ENCODE measurements around the gene HADHB. TPM values are rescaled to one million over a fixed set of nuclear protein-coding genes. Genes with fewer than 3 reads are reported as not detected.
"Not testable (repeated sequence)": the region's sequence is repeated elsewhere in the genome, so short reads cannot be mapped to it uniquely, and the experiment has no call there.

Gene HADHB
- total RNA-seq, 2 experiments from 2014 or later = 58.8 TPM

GRCh38 chr2:26324903-26325302 lies 80.2 kb downstream of the HADHB start:
- Mint-ChIP-seq H3K27me3 (no peaks in the 10 kb centered on the region), H3K4me3 (no peak overlapping the region), H3K9me3 (no peaks in the 10 kb centered on the region), H3K4me1 (ENCODE audit: low read depth) (peaks cover 16% of the 10 kb centered on the region), H3K36me3 (ENCODE audit: low read depth) (no peaks in the 10 kb centered on the region), H3K27ac (no peak overlapping the region)
- POLR2A ChIA-PET = interaction anchor here (0.9 kb wide), 1 partner anchor 80 kb away, joined by 3 read pairs; no protein-coding TSS in a partner anchor
- intact Hi-C loops (cut with micrococcal nuclease) = no loop called here
- no peak for TF ChIP-seq CTCF (IDR thresholded peaks at IDR 0.05)
- CTCF ChIA-PET = interaction anchor here (0.9 kb wide), 1 partner anchor 144 kb away, joined by 3 read pairs; no protein-coding TSS in a partner anchor
- DNase-seq (no peak), ATAC-seq (no peak)

GRCh38 chr2:26325851-26326250 lies 81.1 kb downstream of the HADHB start:
- Mint-ChIP-seq H3K4me1 (ENCODE audit: low read depth) (peaks cover 21% of the 10 kb centered on the region), H3K27me3 (no peaks in the 10 kb centered on the region), H3K4me3 (no peak overlapping the region), H3K36me3 (ENCODE audit: low read depth) (no peaks in the 10 kb centered on the region), H3K27ac (no peak overlapping the region), H3K9me3 (no peaks in the 10 kb centered on the region)
- DNase-seq (no peak), ATAC-seq (no peak)
- CTCF ChIA-PET = interaction anchor here (0.9 kb wide), 1 partner anchor 143 kb away, joined by 3 read pairs; no protein-coding TSS in a partner anchor
- intact Hi-C loops (cut with micrococcal nuclease) = no loop called here
- TF ChIP-seq CTCF (IDR thresholded peaks at IDR 0.05) = no peak
- POLR2A ChIA-PET = no interaction called here

- Mint-ChIP-seq H3K36me3 (ENCODE audit: low read depth) (no peaks in the 10 kb centered on the region), H3K4me1 (ENCODE audit: low read depth) (peaks cover 21% of the 10 kb centered on the region), H3K27me3 (no peaks in the 10 kb centered on the region), H3K4me3 (no peak overlapping the region), H3K9me3 (no peaks in the 10 kb centered on the region), H3K27ac (peak overlapping the region; percentile 20)
- TF ChIP-seq CTCF (IDR thresholded peaks at IDR 0.05) = no peak
- ChIA-PET POLR2A (no interaction called here), CTCF (interaction anchor here (1.6 kb wide), 1 partner anchor 375 kb away, joined by 3 read pairs; no protein-coding TSS in a partner anchor)
- DNase-seq (no peak), ATAC-seq (peak; percentile 19)
- intact Hi-C loops (cut with micrococcal nuclease) = no loop called here
Observed at GRCh38 chr2:26326514-26326913, 81.8 kb downstream of the HADHB start.

DNA sequence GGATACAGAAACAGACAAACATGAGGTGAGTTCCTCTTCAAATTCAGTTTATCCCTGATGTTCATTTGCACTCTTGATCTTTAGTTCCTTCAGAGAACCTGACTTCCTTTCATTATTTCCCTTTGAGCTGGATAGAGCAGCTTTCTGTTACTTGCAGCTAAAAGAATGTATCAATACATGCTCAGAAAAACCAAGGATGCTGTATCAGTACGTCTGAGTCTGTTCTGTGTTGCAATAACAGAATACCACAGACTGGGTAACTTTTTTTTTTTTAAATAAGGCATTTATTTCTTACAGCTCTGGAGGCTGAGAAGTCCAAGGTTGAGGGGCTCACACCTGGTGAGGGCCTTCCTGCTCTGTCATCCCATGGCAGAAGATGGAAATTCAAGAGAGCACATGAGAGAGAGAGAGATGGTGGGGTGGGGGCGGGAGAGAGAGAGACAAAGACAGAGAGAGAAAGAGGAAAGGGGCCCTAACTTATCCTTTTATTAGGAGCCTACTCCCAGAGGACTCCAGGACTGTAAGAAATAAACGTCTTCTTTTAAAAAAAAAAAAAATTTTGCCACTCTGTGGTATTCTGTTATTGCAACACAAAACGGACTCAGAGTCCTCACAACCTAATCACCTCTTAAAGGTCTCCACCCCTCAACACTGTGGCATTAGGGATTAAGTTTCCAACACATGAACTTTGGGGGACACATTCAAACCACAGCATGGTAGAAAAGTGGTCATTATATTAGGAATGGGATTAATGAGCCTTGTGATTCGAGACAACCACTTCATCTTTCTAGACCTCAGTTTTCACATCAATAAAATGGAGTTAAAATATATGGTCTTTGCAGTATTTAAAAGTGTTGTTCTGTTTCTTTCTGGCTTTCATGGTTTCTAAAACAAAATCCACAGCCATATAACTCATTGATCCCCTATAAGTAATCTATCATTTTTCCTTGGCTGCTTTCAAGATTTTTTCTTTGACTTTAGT lies 82.8 kb downstream of the HADHB start:
- CTCF ChIA-PET = interaction anchor here (1.6 kb wide), 1 partner anchor 376 kb away, joined by 3 read pairs; no protein-coding TSS in a partner anchor
- no peaks in the 10 kb centered on the region for H3K36me3 Mint-ChIP-seq (ENCODE audit: low read depth)

DNA sequence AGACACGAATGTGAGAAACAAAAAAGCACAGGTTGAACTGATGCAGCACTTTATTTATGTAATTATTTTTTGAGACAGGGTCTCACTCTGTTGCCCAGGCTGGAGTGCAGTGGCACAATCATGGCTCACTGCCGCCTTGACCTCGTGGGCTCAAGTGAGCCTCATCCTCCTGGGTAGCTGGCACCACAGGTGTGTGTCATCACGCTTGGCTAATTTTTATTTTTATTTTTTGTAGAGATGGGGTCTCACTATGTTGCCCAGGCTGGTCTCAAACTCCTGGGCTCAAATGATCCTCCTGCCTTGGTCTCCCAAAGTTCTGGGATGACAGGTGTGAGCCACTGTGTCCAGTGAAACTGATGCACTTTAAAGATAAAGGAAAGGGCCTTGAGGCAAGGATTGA lies 84.3 kb downstream of the HADHB start:
- not testable (repeated sequence) for H3K27me3 Mint-ChIP-seq
- peaks cover 21% of the 10 kb centered on the region for H3K4me1 Mint-ChIP-seq (ENCODE audit: low read depth)

More for the DNA sequence above, 82.8 kb downstream of the HADHB start:
- Mint-ChIP-seq H3K4me3 (no peak overlapping the region), H3K27ac (no peak overlapping the region), H3K27me3 (no peaks in the 10 kb centered on the region), H3K9me3 (no peaks in the 10 kb centered on the region), H3K4me1 (ENCODE audit: low read depth) (peaks cover 21% of the 10 kb centered on the region)
- ATAC-seq = no peak
- intact Hi-C loops (cut with micrococcal nuclease) = no loop called here
- no peak for DNase-seq
- POLR2A ChIA-PET = no interaction called here
- no peak for TF ChIP-seq CTCF (IDR thresholded peaks at IDR 0.05)

More for the DNA sequence above, 84.3 kb downstream of the HADHB start:
- DNase-seq; POLR2A ChIA-PET; H3K9me3 Mint-ChIP-seq; H3K4me3 Mint-ChIP-seq; H3K36me3 Mint-ChIP-seq (ENCODE audit: low read depth); ATAC-seq; H3K27ac Mint-ChIP-seq; intact Hi-C loops (cut with micrococcal nuclease): not testable (repeated sequence)
- CTCF ChIA-PET = interaction anchor here (0.5 to 0.7 kb wide), 3 partner anchors 11 to 129 kb away, joined by 3 read pairs; no protein-coding TSS in a partner anchor

All from activated CD8-positive, alpha-beta T cell treated with anti-CD3 and anti-CD28 coated beads for 36 hours (primary cell).